ENCODE data around the gene GDE1.

GDE1 gene

GRCh38 chr16:19506965-19507364 is 14.9 kb downstream of the GDE1 start:
- H3K9me3 ChIP-seq (ENCODE audit: control extremely low read depth in 1 of 5, control insufficient read depth in 4 of 5, insufficient read depth in 2 of 5, low read depth in 1 of 5, low read length in 4 of 5): no peaks in the 10 kb centered on the region
- no peaks in the 10 kb centered on the region for H3K27me3 ChIP-seq (replicated peaks in 2 of 5; ENCODE audit: control insufficient read depth in 4 of 5, insufficient read depth in 5 of 5, low read length in 4 of 5)
- no peak overlapping the region for H3K4me3 ChIP-seq (ENCODE audit: control insufficient read depth in 1 of 7, extremely low read depth in 1 of 7, insufficient read depth in 4 of 7, low read depth in 2 of 7, low read length in 6 of 7)
- no peak for DNase-seq
- H3K36me3 ChIP-seq (ENCODE audit: control insufficient read depth in 4 of 4, insufficient read depth in 4 of 4, low read length in 3 of 4): peaks cover 14 to 76% (median 45%) of the 10 kb centered on the region in 4 experiments
- WGBS (ENCODE audit: insufficient coverage): 100% methylated on average over 3 of the region's 4 CpGs
- CTCF ChIA-PET: interaction anchor here (1.3 to 3.5 kb wide), 3 partner anchors 11 to 118 kb away, joined by 3 to 11 read pairs (median 5); no protein-coding TSS in a partner anchor
- no peaks in the 10 kb centered on the region for H3K4me1 ChIP-seq (ENCODE audit: control extremely low read depth in 1 of 4, control insufficient read depth in 4 of 4, insufficient read depth in 4 of 4, low read length in 3 of 4)
- POLR2A ChIA-PET: no interaction called here
- no peak overlapping the region for H3K27ac ChIP-seq (ENCODE audit: insufficient read depth in 1 of 2, low read depth in 1 of 2, low read length in 2 of 2, poor library complexity in 1 of 2, severe bottlenecking in 2 of 2)

- no peak for DNase-seq
- 100% methylated on average over 1 of the region's 5 CpGs for WGBS (ENCODE audit: insufficient coverage)
- H3K27ac ChIP-seq (ENCODE audit: insufficient read depth in 1 of 2, low read depth in 1 of 2, low read length in 2 of 2, poor library complexity in 1 of 2, severe bottlenecking in 2 of 2): no peak overlapping the region
- H3K4me1 ChIP-seq (ENCODE audit: control extremely low read depth in 1 of 4, control insufficient read depth in 4 of 4, insufficient read depth in 4 of 4, low read length in 3 of 4): no peaks in the 10 kb centered on the region
- peaks cover 18 to 88% (median 48%) of the 10 kb centered on the region in 4 experiments for H3K36me3 ChIP-seq (ENCODE audit: control insufficient read depth in 4 of 4, insufficient read depth in 4 of 4, low read length in 3 of 4)
- POLR2A ChIA-PET: no interaction called here
- no peak overlapping the region for H3K4me3 ChIP-seq (ENCODE audit: control insufficient read depth in 1 of 7, extremely low read depth in 1 of 7, insufficient read depth in 4 of 7, low read depth in 2 of 7, low read length in 6 of 7)
- no peaks in the 10 kb centered on the region for H3K9me3 ChIP-seq (ENCODE audit: control extremely low read depth in 1 of 5, control insufficient read depth in 4 of 5, insufficient read depth in 2 of 5, low read depth in 1 of 5, low read length in 4 of 5)
- H3K27me3 ChIP-seq (replicated peaks in 2 of 5; ENCODE audit: control insufficient read depth in 4 of 5, insufficient read depth in 5 of 5, low read length in 4 of 5): no peaks in the 10 kb centered on the region
- CTCF ChIA-PET: interaction anchor here (1.3 to 8.0 kb wide), 3 partner anchors 11 to 116 kb away, joined by 3 to 66 read pairs (median 5); no protein-coding TSS in a partner anchor
Measured at GRCh38 chr16:19505600-19506303, 16.1 kb downstream of the GDE1 start.

GRCh38 chr16:19503461-19504075 is 18.3 kb downstream of the GDE1 start:
- Histone ChIP-seq H3K27ac (ENCODE audit: insufficient read depth in 1 of 2, low read depth in 1 of 2, low read length in 2 of 2, poor library complexity in 1 of 2, severe bottlenecking in 2 of 2) (no peak overlapping the region), H3K4me3 (ENCODE audit: control insufficient read depth in 1 of 7, extremely low read depth in 1 of 7, insufficient read depth in 4 of 7, low read depth in 2 of 7, low read length in 6 of 7) (no peak overlapping the region), H3K4me1 (ENCODE audit: control extremely low read depth in 1 of 4, control insufficient read depth in 4 of 4, insufficient read depth in 4 of 4, low read length in 3 of 4) (no peaks in the 10 kb centered on the region), H3K36me3 (ENCODE audit: control insufficient read depth in 4 of 4, insufficient read depth in 4 of 4, low read length in 3 of 4) (peaks cover 20 to 80% (median 48%) of the 10 kb centered on the region in 4 experiments), H3K9me3 (ENCODE audit: control extremely low read depth in 1 of 5, control insufficient read depth in 4 of 5, insufficient read depth in 2 of 5, low read depth in 1 of 5, low read length in 4 of 5) (no peaks in the 10 kb centered on the region), H3K27me3 (replicated peaks in 2 of 5; ENCODE audit: control insufficient read depth in 4 of 5, insufficient read depth in 5 of 5, low read length in 4 of 5) (no peaks in the 10 kb centered on the region)
- DNase-seq: no peak
- 100% methylated on average over 4 of the region's 5 CpGs for WGBS (ENCODE audit: insufficient coverage)
- CTCF ChIA-PET: interaction anchor here (1.2 to 8.0 kb wide), 5 partner anchors 12 to 418 kb away, joined by 3 to 66 read pairs (median 11); partner anchors contain the start of gene GDE1
- POLR2A ChIA-PET: no interaction called here

- Histone ChIP-seq H3K4me1 (ENCODE audit: control extremely low read depth in 1 of 4, control insufficient read depth in 4 of 4, insufficient read depth in 4 of 4, low read length in 3 of 4) (no peaks in the 10 kb centered on the region), H3K9me3 (ENCODE audit: control extremely low read depth in 1 of 5, control insufficient read depth in 4 of 5, insufficient read depth in 2 of 5, low read depth in 1 of 5, low read length in 4 of 5) (no peaks in the 10 kb centered on the region), H3K4me3 (ENCODE audit: control insufficient read depth in 1 of 7, extremely low read depth in 1 of 7, insufficient read depth in 4 of 7, low read depth in 2 of 7, low read length in 6 of 7) (no peak overlapping the region), H3K27me3 (replicated peaks in 2 of 5; ENCODE audit: control insufficient read depth in 4 of 5, insufficient read depth in 5 of 5, low read length in 4 of 5) (no peaks in the 10 kb centered on the region), H3K36me3 (ENCODE audit: control insufficient read depth in 4 of 4, insufficient read depth in 4 of 4, low read length in 3 of 4) (peaks cover 20 to 71% (median 40%) of the 10 kb centered on the region in 4 experiments), H3K27ac (ENCODE audit: insufficient read depth in 1 of 2, low read depth in 1 of 2, low read length in 2 of 2, poor library complexity in 1 of 2, severe bottlenecking in 2 of 2) (no peak overlapping the region)
- POLR2A ChIA-PET: no interaction called here
- 100% methylated on average over 1 of the region's 3 CpGs for WGBS (ENCODE audit: insufficient coverage)
- DNase-seq: peak; percentile 79 to 89 (median 83)
- CTCF ChIA-PET: interaction anchor here (1.0 to 8.0 kb wide), 9 partner anchors 9 to 417 kb away, joined by 3 to 66 read pairs (median 4); partner anchors contain the start of gene GDE1
Measured at GRCh38 chr16:19502395-19503131, 19.3 kb downstream of the GDE1 start.

GRCh38 chr16:19499481-19499880 is 22.4 kb downstream of the GDE1 start:
- H3K4me1 ChIP-seq (ENCODE audit: control extremely low read depth in 1 of 4, control insufficient read depth in 4 of 4, insufficient read depth in 4 of 4, low read length in 3 of 4): no peaks in the 10 kb centered on the region
- peaks cover 13 to 43% (median 28%) of the 10 kb centered on the region in 4 experiments for H3K36me3 ChIP-seq (ENCODE audit: control insufficient read depth in 4 of 4, insufficient read depth in 4 of 4, low read length in 3 of 4)
- ChIA-PET POLR2A (no interaction called here), CTCF (interaction anchor here (8.0 kb wide), 1 partner anchor 110 kb away, joined by 66 read pairs; no protein-coding TSS in a partner anchor)
- DNase-seq: no peak
- H3K4me3 ChIP-seq (ENCODE audit: control insufficient read depth in 1 of 7, extremely low read depth in 1 of 7, insufficient read depth in 4 of 7, low read depth in 2 of 7, low read length in 6 of 7): no peak overlapping the region
- no CpG with 5 or more reads among the region's 3 CpGs for WGBS (ENCODE audit: insufficient coverage)
- H3K9me3 ChIP-seq (ENCODE audit: control extremely low read depth in 1 of 5, control insufficient read depth in 4 of 5, insufficient read depth in 2 of 5, low read depth in 1 of 5, low read length in 4 of 5): no peaks in the 10 kb centered on the region
- no peak overlapping the region for H3K27ac ChIP-seq (ENCODE audit: insufficient read depth in 1 of 2, low read depth in 1 of 2, low read length in 2 of 2, poor library complexity in 1 of 2, severe bottlenecking in 2 of 2)
- no peaks in the 10 kb centered on the region for H3K27me3 ChIP-seq (replicated peaks in 2 of 5; ENCODE audit: control insufficient read depth in 4 of 5, insufficient read depth in 5 of 5, low read length in 4 of 5)

GRCh38 chr16:19499006-19499405 is 22.9 kb downstream of the GDE1 start:
- peaks cover 9 to 38% (median 25%) of the 10 kb centered on the region in 4 experiments for H3K36me3 ChIP-seq (ENCODE audit: control insufficient read depth in 4 of 4, insufficient read depth in 4 of 4, low read length in 3 of 4)
- POLR2A ChIA-PET: no interaction called here
- H3K4me1 ChIP-seq (ENCODE audit: control extremely low read depth in 1 of 4, control insufficient read depth in 4 of 4, insufficient read depth in 4 of 4, low read length in 3 of 4): peaks cover 0 to under 1% (median 0%) of the 10 kb centered on the region in 4 experiments
- no peak for DNase-seq
- CTCF ChIA-PET: interaction anchor here (8.0 kb wide), 1 partner anchor 109 kb away, joined by 66 read pairs; no protein-coding TSS in a partner anchor
- no peaks in the 10 kb centered on the region for H3K27me3 ChIP-seq (replicated peaks in 2 of 5; ENCODE audit: control insufficient read depth in 4 of 5, insufficient read depth in 5 of 5, low read length in 4 of 5)
- no peak overlapping the region for H3K4me3 ChIP-seq (ENCODE audit: control insufficient read depth in 1 of 7, extremely low read depth in 1 of 7, insufficient read depth in 4 of 7, low read depth in 2 of 7, low read length in 6 of 7)
- no peaks in the 10 kb centered on the region for H3K9me3 ChIP-seq (ENCODE audit: control extremely low read depth in 1 of 5, control insufficient read depth in 4 of 5, insufficient read depth in 2 of 5, low read depth in 1 of 5, low read length in 4 of 5)
- no peak overlapping the region for H3K27ac ChIP-seq (ENCODE audit: insufficient read depth in 1 of 2, low read depth in 1 of 2, low read length in 2 of 2, poor library complexity in 1 of 2, severe bottlenecking in 2 of 2)
- 97% methylated on average over 4 of the region's 5 CpGs for WGBS (ENCODE audit: insufficient coverage)

Data from common myeloid progenitor, CD34-positive (primary cell).